NCI-H1930 (cell line): Measurements from ENCODE around the gene NWD2.

Experiments
- DNase-seq, 2 experiments: peaks; one replicate each; lab custom pipeline; 2025; lab: John Stamatoyannopoulos, UW

Gene NWD2

GRCh38 chr4:37304612-37305011, 60.1 kb downstream of the NWD2 start:
- DNase-seq, result no peak

GRCh38 chr4:37305984-37306383, 61.4 kb downstream of the NWD2 start:
- DNase-seq, result no peak

GRCh38 chr4:37317104-37317643, 72.6 kb downstream of the NWD2 start:
- DNase-seq, result no peak

- no peak for DNase-seq
Observed at GRCh38 chr4:37320513-37321235, 76.1 kb downstream of the NWD2 start.

GRCh38 chr4:37322122-37322521, 77.6 kb downstream of the NWD2 start:
- DNase-seq, result no peak

- no peak for DNase-seq
Observed at GRCh38 chr4:37324546-37324945, 80.0 kb downstream of the NWD2 start.

- DNase-seq, result no peak
Observed at GRCh38 chr4:37326852-37327251, 82.3 kb downstream of the NWD2 start.

GRCh38 chr4:37338972-37339371, 94.4 kb downstream of the NWD2 start:
- no peak for DNase-seq

DNA sequence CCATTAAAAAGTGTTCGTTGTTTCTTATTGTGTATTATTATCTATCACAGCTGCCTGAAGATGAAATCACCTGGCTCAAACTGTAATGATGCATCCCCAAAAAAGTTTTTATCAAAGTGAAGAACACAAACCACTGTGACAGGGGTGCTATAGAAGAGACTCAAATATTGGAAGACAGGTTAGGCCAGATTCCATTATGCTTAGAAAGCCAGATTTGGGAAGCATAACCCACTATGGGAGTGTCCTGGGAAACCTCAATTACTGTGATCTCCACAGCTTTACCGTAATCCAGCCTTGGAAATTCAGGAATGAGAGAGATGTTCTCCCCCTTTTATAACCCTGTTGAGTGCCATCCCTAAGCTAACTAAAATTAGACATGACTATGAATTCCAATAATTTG, 114.2 kb downstream of the NWD2 start:
- DNase-seq, result no peak

DNA sequence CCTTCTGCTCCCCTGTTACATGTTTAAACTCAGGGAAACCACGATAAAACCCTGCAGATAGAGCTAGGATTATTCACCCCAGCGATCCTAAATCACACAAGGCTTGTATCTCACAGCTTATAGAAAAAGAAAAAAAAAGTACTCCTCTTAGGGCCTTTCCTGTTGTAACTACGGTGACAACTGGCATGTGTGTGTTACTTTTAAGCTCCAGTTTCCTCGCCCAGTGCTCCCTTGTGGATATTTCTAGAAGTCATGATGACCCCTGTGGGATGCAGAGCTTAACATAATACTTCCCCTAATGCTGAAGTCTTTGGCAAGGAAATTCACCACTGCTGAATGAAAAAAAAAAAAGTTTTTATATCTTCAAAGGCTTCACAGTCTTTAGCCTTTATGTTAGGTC, 114.7 kb downstream of the NWD2 start:
- no peak for DNase-seq

DNA sequence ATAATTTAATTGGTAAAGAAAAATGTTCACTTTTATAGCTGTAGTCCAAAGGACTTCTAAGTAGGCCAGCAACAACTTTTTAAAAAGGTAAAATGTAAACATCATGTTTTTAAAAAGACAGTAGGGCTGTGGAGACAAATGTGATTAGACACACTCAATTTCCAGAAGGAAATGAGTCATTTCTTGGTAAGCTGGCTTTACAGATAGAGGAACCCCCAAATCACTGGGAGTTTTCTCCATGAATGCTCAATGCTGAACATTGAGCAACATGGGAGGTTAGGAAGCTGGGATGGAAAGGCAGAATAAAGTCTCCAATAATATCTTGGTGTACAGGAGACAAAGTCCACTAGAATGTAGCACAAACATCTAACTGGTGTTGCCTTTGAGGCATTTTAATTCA, 121.3 kb downstream of the NWD2 start:
- no peak for DNase-seq

- no peak for DNase-seq
Observed at GRCh38 chr4:37367901-37368300, 123.4 kb downstream of the NWD2 start.

DNA sequence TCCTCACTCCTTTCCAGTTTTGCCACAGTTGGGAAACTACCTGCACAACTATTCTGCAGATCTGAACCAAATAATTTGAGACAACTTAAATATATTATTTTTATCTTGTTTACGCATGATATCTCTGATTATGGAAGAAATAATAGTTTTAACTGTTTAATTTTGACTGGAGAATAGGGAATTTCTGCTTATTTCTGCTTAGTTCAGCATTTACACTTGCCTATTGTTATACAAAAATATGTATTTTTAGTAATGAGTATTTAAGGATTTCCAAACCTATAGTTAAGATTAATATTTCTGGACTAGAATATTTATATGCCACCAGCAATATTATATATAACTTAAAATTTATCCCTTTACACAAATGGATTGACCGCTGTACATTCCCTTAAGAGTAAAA, 125.5 kb downstream of the NWD2 start:
- DNase-seq, result no peak

DNA sequence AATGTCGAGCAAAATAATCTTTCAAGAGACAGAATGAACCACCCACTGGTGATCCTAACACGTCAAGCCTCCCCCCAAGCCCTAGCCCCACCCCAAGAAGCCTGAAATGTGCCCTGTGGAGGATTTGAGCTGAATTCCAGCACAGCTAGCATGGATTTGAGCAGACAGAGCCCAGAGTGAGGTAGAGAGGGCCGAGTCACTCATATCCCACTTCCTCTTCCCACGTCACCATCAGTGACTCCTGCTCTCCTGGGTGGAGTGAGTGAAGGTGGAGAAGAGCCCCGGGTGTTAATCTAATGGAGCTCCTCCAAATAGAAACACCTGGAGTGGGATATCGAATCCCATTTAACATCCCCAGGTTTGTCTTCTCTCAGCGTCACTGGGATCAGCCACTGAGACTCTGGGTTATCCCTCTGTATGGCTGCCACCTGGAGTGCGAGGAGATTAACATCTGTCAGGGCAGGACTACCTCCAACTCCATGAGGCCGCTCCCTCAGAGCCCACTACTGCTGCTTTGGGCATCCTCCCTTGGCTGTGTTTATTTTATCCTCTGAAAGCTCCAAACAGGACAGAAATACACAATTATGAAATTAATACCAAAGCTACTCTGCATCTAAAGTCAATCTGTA, 136.6 kb downstream of the NWD2 start:
- no peak for DNase-seq

DNA sequence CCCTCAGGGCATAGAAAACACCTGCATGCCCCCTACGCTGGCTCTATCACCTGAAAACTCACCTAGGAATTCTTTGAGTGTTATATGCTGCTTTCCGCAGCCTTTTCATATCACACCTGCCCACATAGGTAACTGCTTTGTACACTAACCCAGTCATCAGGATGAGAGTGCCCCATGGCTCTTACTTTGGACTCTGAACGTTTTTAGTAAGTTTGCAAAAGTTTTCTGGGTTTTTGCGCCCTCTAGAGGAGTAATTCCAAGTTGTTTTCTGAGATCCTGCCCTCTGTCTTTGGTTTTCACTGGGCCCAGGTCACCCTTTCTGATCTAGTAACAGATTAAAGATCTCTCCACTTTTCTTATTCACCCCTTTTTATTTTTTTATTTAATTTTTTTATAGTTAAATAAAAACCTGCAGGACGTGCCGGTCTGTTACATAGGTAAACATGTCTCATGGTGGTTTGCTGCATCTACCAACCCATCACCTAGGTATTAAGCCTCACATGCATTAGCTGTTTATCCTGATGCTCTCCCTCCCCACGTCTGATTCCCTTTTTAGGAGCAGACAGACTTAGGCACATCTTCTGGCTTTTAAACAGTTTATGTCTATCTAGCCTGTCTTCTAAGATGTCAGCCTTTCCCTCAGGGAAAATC, 139.2 kb downstream of the NWD2 start:
- no peak for DNase-seq

- DNase-seq, result no peak
Observed at GRCh38 chr4:37385424-37385823, 140.9 kb downstream of the NWD2 start.

- no peak for DNase-seq
Observed at GRCh38 chr4:37388681-37389365, 144.3 kb downstream of the NWD2 start.

- DNase-seq, result no peak
Observed at GRCh38 chr4:37389366-37389765, 144.8 kb downstream of the NWD2 start.

DNA sequence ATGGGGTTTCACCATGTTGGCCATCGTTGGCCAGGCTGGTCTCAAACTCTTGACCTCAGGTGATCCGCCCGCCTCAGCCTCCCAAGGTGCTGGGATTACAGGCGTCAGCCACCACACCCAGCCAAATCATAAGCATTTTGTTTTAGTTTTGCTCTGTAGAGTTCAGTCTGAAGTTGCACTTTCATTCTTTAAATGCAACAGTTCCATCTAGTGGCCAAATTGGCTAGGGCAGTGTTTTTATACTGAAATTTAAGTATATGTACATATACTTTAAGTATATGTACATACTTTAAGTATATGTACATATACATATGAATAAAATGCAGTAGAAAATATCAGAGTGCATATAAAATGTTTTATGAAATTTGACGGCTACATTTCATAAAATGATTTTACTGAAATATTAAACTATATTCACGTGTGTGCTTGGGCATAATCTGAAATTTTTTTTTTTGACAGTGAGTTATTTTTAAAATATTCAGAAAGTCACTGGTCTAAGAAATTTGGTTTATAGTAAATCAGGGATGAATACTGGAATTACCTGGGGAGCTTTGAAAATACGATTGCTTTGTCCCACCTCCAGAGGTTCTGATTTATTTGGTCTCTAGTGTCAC, 145.5 kb downstream of the NWD2 start:
- peak; percentile 4 to 16 for DNase-seq

DNA sequence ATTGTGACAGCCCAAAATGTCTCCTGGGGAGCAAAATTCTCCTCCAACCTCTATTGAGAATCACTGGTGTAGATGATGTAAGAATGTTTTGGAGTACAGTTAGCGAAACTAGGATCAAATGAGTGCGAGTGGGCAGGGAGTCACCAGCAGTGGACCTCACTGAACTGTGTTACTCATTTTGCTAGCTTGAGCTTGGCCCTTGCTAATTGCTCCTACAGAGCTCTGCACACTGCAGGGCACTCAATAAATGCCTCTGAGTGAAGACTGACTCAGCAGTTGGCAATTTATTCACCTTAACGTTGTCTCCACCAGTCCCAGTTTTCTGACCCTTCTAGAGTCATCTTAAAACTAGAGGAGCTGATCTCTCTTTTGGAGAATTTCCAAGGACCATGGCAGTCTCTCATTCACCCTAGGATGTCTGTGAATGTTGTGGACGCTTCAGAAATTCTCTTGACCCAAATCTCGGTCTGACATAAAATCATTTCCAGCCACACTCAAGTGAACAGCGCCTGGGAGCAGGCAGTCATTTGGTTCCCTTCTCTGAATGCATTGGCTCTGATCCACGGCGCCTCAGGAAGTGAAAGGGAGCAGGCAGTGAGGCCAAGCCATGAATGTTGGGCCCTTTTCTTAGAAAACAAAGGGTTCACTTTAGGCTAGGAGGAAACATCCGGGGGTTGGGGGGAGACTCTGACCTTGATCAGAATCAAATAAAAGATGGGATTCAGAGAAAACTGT, 148.1 kb downstream of the NWD2 start:
- DNase-seq, result no peak

DNA sequence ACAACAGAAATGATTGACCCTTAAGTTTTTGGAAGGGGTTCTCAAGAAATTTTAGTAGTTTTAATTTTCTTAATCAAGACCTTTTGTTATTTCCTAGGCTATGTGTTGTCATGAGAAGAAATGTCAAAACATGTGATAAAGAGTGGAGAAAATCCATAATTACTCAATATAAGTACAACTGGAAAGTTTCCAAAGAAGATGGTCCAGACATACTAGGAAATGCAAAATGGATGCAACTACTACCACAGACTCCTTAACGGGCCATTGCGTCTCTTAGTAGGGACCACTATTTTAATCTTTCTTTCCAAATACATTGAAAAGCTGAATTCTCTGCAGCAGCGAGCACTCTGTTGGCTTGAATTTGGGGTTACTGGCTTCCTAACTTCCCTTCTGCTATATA, 148.8 kb downstream of the NWD2 start:
- DNase-seq, result no peak
